ENCODE results near the gene SHPK.
"Not testable (repeated sequence)": the region's sequence is repeated elsewhere in the genome, so short reads cannot be mapped to it uniquely, and the experiment has no call there.

The SHPK gene

DNA sequence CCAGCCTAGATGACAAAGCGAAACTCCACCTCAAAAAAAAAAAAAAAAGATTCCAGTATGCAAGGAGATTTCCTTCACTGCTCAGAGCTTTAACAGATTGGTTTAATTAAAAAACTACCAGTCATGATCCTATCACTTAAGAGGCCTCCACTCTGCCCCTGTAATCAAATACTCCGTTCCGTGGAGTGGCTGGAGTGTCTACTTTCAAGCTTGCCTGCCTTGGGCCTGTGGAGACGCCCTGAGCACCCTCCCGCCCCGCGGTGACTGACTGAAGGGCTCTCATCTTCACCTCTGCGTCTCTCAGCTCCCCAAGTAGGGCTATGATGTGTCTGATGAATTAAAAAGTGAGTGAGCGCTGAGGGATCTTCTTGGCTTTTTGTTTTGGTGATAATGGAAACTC, 53.1 kb downstream of the SHPK start:
- Histone ChIP-seq H3K4me1 (ENCODE audit: low read length) (no peaks in the 10 kb centered on the region), H3K9me3 (ENCODE audit: insufficient read depth, low read length) (no peaks in the 10 kb centered on the region), H3K27ac (ENCODE audit: low read length) (no peak overlapping the region), H3K4me2 (ENCODE audit: low read length) (no peak overlapping the region), H3K9ac (ENCODE audit: low read length) (no peak overlapping the region), H2AFZ (ENCODE audit: low read depth, low read length) (no peak overlapping the region), H3K36me3 (replicated peaks; ENCODE audit: low read depth, low read length) (no peaks in the 10 kb centered on the region), H3K4me3 (ENCODE audit: low read length) (no peak overlapping the region), H3K79me2 (ENCODE audit: low read length) (no peaks in the 10 kb centered on the region), H3K27me3 (ENCODE audit: low read depth, low read length) (no peaks in the 10 kb centered on the region), H4K20me1 (ENCODE audit: insufficient read depth, low read length) (no peaks in the 10 kb centered on the region)
- no peak for TF ChIP-seq EZH2phosphoT487 (IDR thresholded peaks at IDR 0.05; ENCODE audit: low read depth)
- TF ChIP-seq CTCF (IDR thresholded peaks at IDR 0.05; ENCODE audit: low read depth, low read length): no peak

DNA sequence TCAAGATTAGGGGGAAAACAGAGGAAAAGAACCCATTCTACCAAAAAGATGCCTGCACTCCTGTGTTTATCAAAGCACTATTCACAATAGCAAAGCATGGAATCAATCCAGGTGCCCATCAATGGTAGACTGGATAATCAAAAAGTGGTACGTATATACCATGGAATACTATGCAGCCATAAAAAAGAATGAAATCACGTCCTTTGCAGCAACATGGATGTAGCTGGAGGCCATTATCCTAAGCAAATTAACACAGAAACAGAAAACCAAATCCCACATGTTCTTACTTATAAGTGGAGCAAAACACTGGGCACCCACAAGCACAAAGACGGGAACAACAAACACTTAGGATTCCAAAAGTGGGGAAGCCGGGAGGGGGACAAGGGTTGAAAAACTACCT, 57.4 kb downstream of the SHPK start:
- not testable (repeated sequence) for H3K4me3 ChIP-seq (ENCODE audit: low read length); H3K79me2 ChIP-seq (ENCODE audit: low read length); H3K4me1 ChIP-seq (ENCODE audit: low read length); H3K36me3 ChIP-seq (replicated peaks; ENCODE audit: low read depth, low read length); H3K4me2 ChIP-seq (ENCODE audit: low read length); H3K9ac ChIP-seq (ENCODE audit: low read length); H2AFZ ChIP-seq (ENCODE audit: low read depth, low read length); H3K27ac ChIP-seq (ENCODE audit: low read length); H3K27me3 ChIP-seq (ENCODE audit: low read depth, low read length); H4K20me1 ChIP-seq (ENCODE audit: insufficient read depth, low read length); H3K9me3 ChIP-seq (ENCODE audit: insufficient read depth, low read length)

GRCh38 chr17:3576970-3577369, 59.1 kb downstream of the SHPK start:
- H3K27ac ChIP-seq (ENCODE audit: low read length): no peak overlapping the region
- H3K79me2 ChIP-seq (ENCODE audit: low read length): no peaks in the 10 kb centered on the region
- no peak for TF ChIP-seq EZH2phosphoT487 (IDR thresholded peaks at IDR 0.05; ENCODE audit: low read depth)
- TF ChIP-seq CTCF (IDR thresholded peaks at IDR 0.05; ENCODE audit: low read depth, low read length): no peak
- H3K9me3 ChIP-seq (ENCODE audit: insufficient read depth, low read length): no peaks in the 10 kb centered on the region
- no peaks in the 10 kb centered on the region for H3K4me1 ChIP-seq (ENCODE audit: low read length)
- no peak overlapping the region for H2AFZ ChIP-seq (ENCODE audit: low read depth, low read length)
- no peaks in the 10 kb centered on the region for H3K27me3 ChIP-seq (ENCODE audit: low read depth, low read length)
- H4K20me1 ChIP-seq (ENCODE audit: insufficient read depth, low read length): no peaks in the 10 kb centered on the region
- no peak overlapping the region for H3K4me3 ChIP-seq (ENCODE audit: low read length)
- H3K36me3 ChIP-seq (replicated peaks; ENCODE audit: low read depth, low read length): no peaks in the 10 kb centered on the region
- no peak overlapping the region for H3K9ac ChIP-seq (ENCODE audit: low read length)
- H3K4me2 ChIP-seq (ENCODE audit: low read length): no peak overlapping the region

GRCh38 chr17:3575511-3575910, 60.5 kb downstream of the SHPK start:
- no peak overlapping the region for H2AFZ ChIP-seq (ENCODE audit: low read depth, low read length)
- H3K4me2 ChIP-seq (ENCODE audit: low read length): no peak overlapping the region
- H3K27me3 ChIP-seq (ENCODE audit: low read depth, low read length): no peaks in the 10 kb centered on the region
- no peak overlapping the region for H3K9ac ChIP-seq (ENCODE audit: low read length)
- no peaks in the 10 kb centered on the region for H4K20me1 ChIP-seq (ENCODE audit: insufficient read depth, low read length)
- TF ChIP-seq CTCF (IDR thresholded peaks at IDR 0.05; ENCODE audit: low read depth, low read length) (no peak), EZH2phosphoT487 (IDR thresholded peaks at IDR 0.05; ENCODE audit: low read depth) (no peak)
- no peaks in the 10 kb centered on the region for H3K4me1 ChIP-seq (ENCODE audit: low read length)
- H3K4me3 ChIP-seq (ENCODE audit: low read length): no peak overlapping the region
- H3K27ac ChIP-seq (ENCODE audit: low read length): no peak overlapping the region
- H3K79me2 ChIP-seq (ENCODE audit: low read length): no peaks in the 10 kb centered on the region
- H3K36me3 ChIP-seq (replicated peaks; ENCODE audit: low read depth, low read length): no peaks in the 10 kb centered on the region
- H3K9me3 ChIP-seq (ENCODE audit: insufficient read depth, low read length): no peaks in the 10 kb centered on the region

- Histone ChIP-seq H3K79me2 (ENCODE audit: low read length) (no peaks in the 10 kb centered on the region), H3K9me3 (ENCODE audit: insufficient read depth, low read length) (no peaks in the 10 kb centered on the region), H3K27me3 (ENCODE audit: low read depth, low read length) (no peaks in the 10 kb centered on the region), H3K27ac (ENCODE audit: low read length) (no peak overlapping the region), H4K20me1 (ENCODE audit: insufficient read depth, low read length) (no peaks in the 10 kb centered on the region), H3K4me1 (ENCODE audit: low read length) (no peaks in the 10 kb centered on the region), H2AFZ (ENCODE audit: low read depth, low read length) (no peak overlapping the region), H3K4me2 (ENCODE audit: low read length) (no peak overlapping the region), H3K4me3 (ENCODE audit: low read length) (no peak overlapping the region), H3K36me3 (replicated peaks; ENCODE audit: low read depth, low read length) (no peaks in the 10 kb centered on the region), H3K9ac (ENCODE audit: low read length) (no peak overlapping the region)
- TF ChIP-seq CTCF (IDR thresholded peaks at IDR 0.05; ENCODE audit: low read depth, low read length) (no peak), EZH2phosphoT487 (IDR thresholded peaks at IDR 0.05; ENCODE audit: low read depth) (no peak)
These were observed 61.8 kb downstream of the SHPK start for GRCh38 chr17:3574231-3574630.

Measured in OCI-LY3 (cell line).